ENCODE results near the gene MT2A. TPM values are rescaled to one million over a fixed set of nuclear protein-coding genes. Genes with fewer than 3 reads are reported as not detected.
A peak's percentile ranks its signal among the peaks of the same experiment; 100 is the strongest.
"Not testable (repeated sequence)": the region's sequence is repeated elsewhere in the genome, so short reads cannot be mapped to it uniquely, and the experiment has no call there.

Gene MT2A
- 100 to 1,000 TPM; 165 to 200 TPM for total RNA-seq

DNA sequence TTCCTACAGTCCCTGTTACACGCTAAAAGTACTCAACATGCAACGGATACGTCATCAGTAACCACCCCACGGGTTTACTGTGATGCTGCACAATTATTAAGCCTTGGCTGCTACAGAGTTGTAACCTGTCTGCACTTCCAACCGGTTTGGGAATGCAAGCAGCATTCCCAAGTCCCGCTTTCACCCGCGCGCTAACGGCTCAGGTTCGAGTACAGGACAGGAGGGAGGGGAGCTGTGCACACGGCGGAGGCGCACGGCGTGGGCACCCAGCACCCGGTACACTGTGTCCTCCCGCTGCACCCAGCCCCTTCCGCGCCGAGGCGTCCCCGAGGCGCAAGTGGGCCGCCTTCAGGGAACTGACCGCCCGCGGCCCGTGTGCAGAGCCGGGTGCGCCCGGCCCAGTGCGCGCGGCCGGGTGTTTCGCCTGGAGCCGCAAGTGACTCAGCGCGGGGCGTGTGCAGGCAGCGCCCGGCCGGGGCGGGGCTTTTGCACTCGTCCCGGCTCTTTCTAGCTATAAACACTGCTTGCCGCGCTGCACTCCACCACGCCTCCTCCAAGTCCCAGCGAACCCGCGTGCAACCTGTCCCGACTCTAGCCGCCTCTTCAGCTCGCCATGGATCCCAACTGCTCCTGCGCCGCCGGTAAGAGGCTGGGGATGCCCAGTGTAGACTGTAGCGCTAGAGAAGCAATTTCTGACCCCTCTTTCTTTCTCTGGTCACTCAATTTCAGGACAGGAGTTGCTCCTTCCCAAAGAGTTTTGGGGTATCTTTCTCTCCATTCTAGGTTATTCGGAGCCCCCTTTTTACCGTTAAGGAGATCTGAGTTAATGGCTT, at the start of gene MT2A:
Gene MT2A, plus strand, starts transcription at position 542 of the 833 bp plus-strand sequence. Its CDS starts 72 bp downstream, at position 614.
- peak within 1 kb of the TSS; percentile 90 to 94 for H3K27ac Mint-ChIP-seq
- H3K9me3 Mint-ChIP-seq: no peaks in the 10 kb centered on the region
- DNase-seq (ENCODE audit: low spot score in 2 of 2) (peak; percentile 86 to 91), ATAC-seq (peak; percentile 74 to 86)
- peaks cover 6 to 10% of the 10 kb centered on the region in 2 donors for H3K36me3 Mint-ChIP-seq

DNA sequence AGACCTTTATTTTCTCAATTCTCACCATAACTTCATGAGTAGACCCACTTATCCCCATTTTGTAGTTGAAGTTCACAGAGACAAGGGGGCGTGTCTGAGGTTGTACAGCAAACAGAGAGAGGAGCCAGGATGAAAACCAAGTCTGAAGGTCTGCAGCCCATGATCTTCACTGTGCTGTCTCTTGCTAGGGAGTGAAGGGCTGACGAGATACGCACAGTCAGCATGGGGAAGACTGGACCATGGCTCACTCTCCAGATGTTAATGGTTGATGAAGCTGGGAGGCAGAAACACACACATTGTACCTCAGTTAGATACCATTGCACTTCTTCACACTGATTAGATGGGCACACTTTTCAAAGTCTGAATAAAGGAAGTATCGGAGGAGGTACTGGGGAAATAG, 49.3 kb upstream of the MT2A start:
- no peak overlapping the region for H3K27ac Mint-ChIP-seq
- no peaks in the 10 kb centered on the region for H3K36me3 Mint-ChIP-seq
- no peaks in the 10 kb centered on the region for H3K9me3 Mint-ChIP-seq
- DNase-seq (ENCODE audit: low spot score in 2 of 2) (no peak), ATAC-seq (no peak)

- H3K27ac Mint-ChIP-seq: no peak overlapping the region
- ATAC-seq: no peak
Measured at GRCh38 chr16:56560447-56560846, 47.9 kb upstream of the MT2A start.

DNA sequence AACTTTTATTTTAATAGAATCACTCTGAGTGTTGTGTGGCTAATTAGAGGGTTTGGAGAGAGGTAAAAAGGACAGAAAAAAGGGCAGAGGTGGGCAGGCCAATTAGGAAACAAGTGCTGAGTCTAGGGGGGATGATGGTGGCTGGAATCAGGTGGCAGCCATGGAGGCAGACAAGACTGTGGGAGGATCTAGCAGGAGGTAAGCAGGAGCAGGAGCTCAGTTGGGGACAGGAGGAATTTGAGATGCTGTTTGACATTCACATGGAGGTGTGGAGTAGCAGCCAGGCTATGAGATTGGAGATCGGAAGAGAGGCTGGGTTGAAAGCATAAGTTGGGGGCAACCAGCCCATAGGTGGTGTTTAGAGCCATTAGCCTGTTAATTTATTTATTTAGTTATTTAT, 47.3 kb upstream of the MT2A start:
- DNase-seq (ENCODE audit: low spot score in 2 of 2): no peak
- Mint-ChIP-seq H3K9me3 (no peaks in the 10 kb centered on the region), H3K36me3 (no peaks in the 10 kb centered on the region), H3K27ac (no peak overlapping the region)
- no peak for ATAC-seq

More at GRCh38 chr16:56560447-56560846, 47.9 kb upstream of the MT2A start:
- no peaks in the 10 kb centered on the region for H3K36me3 Mint-ChIP-seq
- no peak for DNase-seq (ENCODE audit: low spot score in 2 of 2)
- H3K9me3 Mint-ChIP-seq: no peaks in the 10 kb centered on the region

- ATAC-seq (no peak), DNase-seq (ENCODE audit: low spot score in 2 of 2) (no peak)
Measured at GRCh38 chr16:56564793-56565477, 43.4 kb upstream of the MT2A start, which contains the start of gene MT4. MT4 (plus strand) TSS chr16:56565073; CDS start chr16:56565129, 56 bp downstream.

DNA sequence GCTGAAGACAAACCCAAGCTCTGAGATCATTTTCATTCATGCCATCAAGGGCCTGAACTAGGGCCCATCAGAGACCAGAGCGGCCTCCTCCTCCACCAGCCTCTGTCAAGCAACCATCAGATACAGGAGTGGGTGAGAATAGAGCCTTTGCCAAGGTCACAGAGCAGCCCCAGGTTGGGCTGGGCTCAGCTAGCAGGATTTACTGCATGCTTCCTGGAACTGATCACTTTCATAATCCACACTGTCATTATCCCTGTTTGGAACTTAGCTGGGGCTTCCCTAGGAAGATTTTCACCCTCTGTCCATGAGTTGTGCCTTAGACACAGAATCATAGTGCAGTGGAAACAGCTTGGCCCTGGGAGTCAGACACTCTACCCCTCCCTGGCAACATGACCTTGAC, 38.4 kb upstream of the MT2A start:
- Mint-ChIP-seq H3K9me3 (no peaks in the 10 kb centered on the region), H3K27ac (no peak overlapping the region), H3K36me3 (no peaks in the 10 kb centered on the region)
- DNase-seq (ENCODE audit: low spot score in 2 of 2) (no peak), ATAC-seq (no peak)

More at GRCh38 chr16:56564793-56565477, 43.4 kb upstream of the MT2A start, which contains the start of gene MT4:
- Mint-ChIP-seq H3K9me3 (no peaks in the 10 kb centered on the region), H3K27ac (no peak within 1 kb of the TSS), H3K36me3 (no peaks in the 10 kb centered on the region)

GRCh38 chr16:56571525-56571924, 36.9 kb upstream of the MT2A start:
- Mint-ChIP-seq H3K27ac (no peak overlapping the region), H3K36me3 (no peaks in the 10 kb centered on the region), H3K9me3 (no peaks in the 10 kb centered on the region)
- no peak for DNase-seq (ENCODE audit: low spot score in 2 of 2)
- no peak for ATAC-seq

GRCh38 chr16:56574625-56575024, 33.8 kb upstream of the MT2A start:
- no peaks in the 10 kb centered on the region for H3K9me3 Mint-ChIP-seq
- ATAC-seq (no peak), DNase-seq (ENCODE audit: low spot score in 2 of 2) (no peak)
- no peak overlapping the region for H3K27ac Mint-ChIP-seq
- H3K36me3 Mint-ChIP-seq: no peaks in the 10 kb centered on the region

DNA sequence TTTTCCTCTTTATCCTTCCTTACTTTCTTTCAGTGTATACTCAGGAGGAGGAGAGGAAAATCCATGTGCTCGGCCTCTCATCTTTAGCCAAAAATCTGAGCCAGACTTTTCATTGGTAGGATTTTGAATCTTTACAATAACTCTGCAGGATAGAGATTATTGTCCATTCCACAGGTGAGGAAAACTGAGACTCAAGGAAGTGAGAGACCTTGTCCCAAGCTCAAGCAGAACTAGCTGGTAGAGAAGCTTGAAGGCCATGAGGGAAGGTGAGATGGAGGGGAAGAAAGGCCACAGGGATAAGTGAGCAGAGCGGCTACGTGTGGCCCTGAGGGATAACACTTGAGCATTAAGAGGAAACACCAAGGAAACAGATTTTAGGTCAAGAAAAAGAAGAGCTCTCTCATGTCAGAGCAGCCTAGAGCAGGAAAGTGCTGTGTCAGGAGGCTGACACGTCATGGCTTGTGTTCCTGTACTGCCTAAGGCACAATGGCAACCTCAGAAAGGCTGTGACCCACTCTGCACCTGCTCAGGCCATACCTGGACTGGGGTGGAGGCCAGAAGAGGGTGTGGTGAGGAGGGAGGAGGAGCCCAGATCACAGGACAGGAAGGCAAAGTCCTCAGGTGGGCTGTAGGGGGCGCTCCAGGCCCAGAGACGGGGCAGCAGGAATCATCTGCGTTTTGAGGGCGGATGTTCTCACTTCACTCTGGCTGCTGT, 31.6 kb upstream of the MT2A start:
- H3K9me3 Mint-ChIP-seq: no peaks in the 10 kb centered on the region
- no peaks in the 10 kb centered on the region for H3K36me3 Mint-ChIP-seq
- DNase-seq (ENCODE audit: low spot score in 2 of 2) (peak; percentile 87 to 92), ATAC-seq (peak; percentile 100)
- peak overlapping the region; percentile 46 to 83 for H3K27ac Mint-ChIP-seq

- no peak for ATAC-seq
- no peak for DNase-seq (ENCODE audit: low spot score in 2 of 2)
- peak overlapping the region; percentile 46 to 83 for H3K27ac Mint-ChIP-seq
- H3K9me3 Mint-ChIP-seq: no peaks in the 10 kb centered on the region
- no peaks in the 10 kb centered on the region for H3K36me3 Mint-ChIP-seq
Measured at GRCh38 chr16:56577300-56577625, 31.1 kb upstream of the MT2A start.

DNA sequence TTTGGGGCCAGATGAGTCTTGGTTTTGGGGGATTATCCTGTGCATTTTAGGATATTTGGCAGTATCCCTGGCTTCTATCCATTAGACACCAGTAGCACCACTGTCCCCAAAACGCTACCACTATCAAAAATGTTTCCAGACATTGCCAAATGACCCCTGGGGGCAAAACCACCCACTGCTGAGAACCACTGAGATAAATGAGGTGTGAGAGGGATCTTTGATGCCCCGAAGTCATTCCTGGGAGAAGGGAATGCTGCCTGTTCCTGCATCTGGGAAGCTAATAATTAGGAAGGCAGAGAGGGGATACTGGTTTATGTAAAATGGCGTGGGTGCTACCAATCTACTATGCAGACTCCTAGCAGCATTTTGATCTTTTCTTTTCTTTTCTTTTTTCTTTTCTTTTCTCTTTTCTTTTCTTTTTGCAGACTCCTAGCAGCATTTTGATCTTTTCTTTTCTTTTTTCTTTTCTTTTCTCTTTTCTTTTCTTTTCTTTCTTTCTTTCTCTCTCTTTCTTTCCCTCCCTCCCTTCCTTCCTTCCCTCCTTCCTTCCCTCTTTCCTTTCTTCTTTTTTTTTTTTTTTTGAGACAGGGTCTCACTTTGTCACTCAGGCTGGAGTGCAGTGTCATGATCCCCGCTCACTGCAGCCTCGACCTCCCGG, 27.9 kb upstream of the MT2A start:
- ATAC-seq (no peak), DNase-seq (ENCODE audit: low spot score in 2 of 2) (no peak)
- no peaks in the 10 kb centered on the region for H3K36me3 Mint-ChIP-seq
- H3K9me3 Mint-ChIP-seq: no peaks in the 10 kb centered on the region
- no peak overlapping the region for H3K27ac Mint-ChIP-seq

DNA sequence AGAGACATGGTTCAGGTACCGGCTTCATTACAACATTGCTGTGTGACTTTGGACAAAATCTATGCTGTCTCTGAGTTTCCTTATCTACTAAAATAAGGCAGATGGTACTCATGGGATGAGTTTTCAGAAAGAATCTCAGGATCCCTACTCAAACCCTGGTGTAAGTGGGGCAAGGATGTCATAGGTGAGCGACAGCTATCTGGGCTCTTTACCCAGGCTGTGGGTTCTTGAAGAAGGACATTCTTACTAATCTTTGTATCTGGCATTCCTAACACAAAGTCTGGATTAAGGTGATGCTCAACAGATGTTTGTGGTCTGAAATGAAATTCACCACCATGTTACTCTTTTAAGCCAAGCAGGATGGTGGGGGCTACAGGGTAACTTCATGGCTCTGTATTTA, 25.5 kb upstream of the MT2A start:
- H3K36me3 Mint-ChIP-seq; H3K9me3 Mint-ChIP-seq; DNase-seq (ENCODE audit: low spot score in 2 of 2); H3K27ac Mint-ChIP-seq; ATAC-seq: not testable (repeated sequence)

- Mint-ChIP-seq H3K27ac (no peak overlapping the region), H3K36me3 (peaks cover 0 to under 1% of the 10 kb centered on the region in 2 donors), H3K9me3 (no peaks in the 10 kb centered on the region)
- DNase-seq (ENCODE audit: low spot score in 2 of 2): no peak
- no peak for ATAC-seq
Measured at GRCh38 chr16:56583351-56584168, 24.8 kb upstream of the MT2A start.

DNA sequence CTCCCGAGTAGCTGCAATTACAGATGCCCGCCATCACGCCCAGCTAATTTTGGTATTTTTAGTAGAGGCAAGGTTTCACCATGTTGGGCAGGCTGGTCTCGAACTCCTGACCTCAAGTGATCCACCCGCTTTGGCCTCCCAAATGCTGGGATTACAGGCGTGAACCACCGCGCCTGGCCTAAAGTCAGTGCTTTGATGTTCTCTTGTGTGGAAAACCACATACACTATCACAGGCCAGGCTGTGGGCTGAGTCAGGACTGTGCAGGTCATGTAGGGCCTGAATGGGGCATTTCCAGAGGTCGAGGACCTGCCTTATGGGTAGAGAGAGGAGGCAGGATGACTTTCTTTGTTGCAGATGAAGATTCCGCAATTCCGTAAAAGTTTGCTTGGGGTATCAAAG, 24.1 kb upstream of the MT2A start:
- peaks cover 0 to 5% of the 10 kb centered on the region in 2 donors for H3K36me3 Mint-ChIP-seq
- no peak overlapping the region for H3K27ac Mint-ChIP-seq
- no peak for ATAC-seq

DNA sequence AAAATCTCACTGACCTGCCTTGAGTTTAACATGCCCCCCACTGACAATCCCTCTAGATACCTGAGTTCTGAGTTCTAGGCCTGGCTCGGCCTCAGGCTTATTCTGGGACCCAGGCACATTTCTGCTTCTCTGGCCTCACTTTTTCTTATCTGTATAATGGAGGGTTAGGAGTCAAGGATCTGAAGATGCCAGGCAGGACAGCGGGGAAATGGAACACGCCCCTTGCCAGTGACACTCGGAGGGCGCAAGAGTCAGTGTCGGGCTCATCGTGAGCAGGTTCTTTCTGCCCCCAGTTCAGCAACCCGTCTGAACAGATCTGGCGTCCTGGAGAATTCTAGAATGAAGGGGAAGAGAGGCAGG, 19.6 kb upstream of the MT2A start:
- ATAC-seq (no peak), DNase-seq (ENCODE audit: low spot score in 2 of 2) (no peak)
- no peak overlapping the region for H3K27ac Mint-ChIP-seq
- no peaks in the 10 kb centered on the region for H3K9me3 Mint-ChIP-seq
- H3K36me3 Mint-ChIP-seq: peaks cover 0 to 12% of the 10 kb centered on the region in 2 donors

More for the DNA sequence above, 24.1 kb upstream of the MT2A start:
- DNase-seq (ENCODE audit: low spot score in 2 of 2): no peak
- no peaks in the 10 kb centered on the region for H3K9me3 Mint-ChIP-seq

Measured in activated naive CD4-positive, alpha-beta T cell treated with anti-CD3 and anti-CD28 coated beads, Interleukin-2, amount 50 U/mL, for 72 hours (primary cell).